NCI-H1092 treated with DMSO at 0.1 percent for 48 hours (cell line): ENCODE results near the gene SLC35F3.
"Not testable (repeated sequence)": the region's sequence is repeated elsewhere in the genome, so short reads cannot be mapped to it uniquely, and the experiment has no call there.

ENCODE experiments used
- DNase-seq: peaks from one replicate; lab custom pipeline; 2025; lab: John Stamatoyannopoulos, UW

Gene SLC35F3

GRCh38 chr1:234107416-234108021 lies 203.0 kb downstream of the SLC35F3 start:
- peak; percentile 79 for DNase-seq

DNA sequence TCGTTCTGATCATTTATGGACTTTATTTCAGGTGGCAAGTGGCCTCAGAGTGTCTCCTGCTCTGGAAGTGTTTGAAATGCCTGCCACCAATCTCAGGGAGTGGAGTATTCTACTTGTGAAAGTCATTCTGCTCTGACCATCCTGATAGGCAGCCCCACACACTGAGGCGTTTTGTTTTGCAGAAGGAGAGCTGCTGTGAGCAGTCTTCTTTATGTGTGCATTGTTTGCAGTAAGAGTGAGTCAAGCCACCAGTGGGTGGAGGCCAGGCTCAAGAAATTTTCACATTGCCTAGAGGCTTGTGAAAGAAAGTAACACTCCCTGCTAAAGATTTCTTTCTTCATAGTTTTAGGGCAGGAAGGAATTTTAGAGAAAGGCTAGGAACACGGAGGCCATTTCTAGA lies 204.4 kb downstream of the SLC35F3 start:
- DNase-seq: no peak

DNA sequence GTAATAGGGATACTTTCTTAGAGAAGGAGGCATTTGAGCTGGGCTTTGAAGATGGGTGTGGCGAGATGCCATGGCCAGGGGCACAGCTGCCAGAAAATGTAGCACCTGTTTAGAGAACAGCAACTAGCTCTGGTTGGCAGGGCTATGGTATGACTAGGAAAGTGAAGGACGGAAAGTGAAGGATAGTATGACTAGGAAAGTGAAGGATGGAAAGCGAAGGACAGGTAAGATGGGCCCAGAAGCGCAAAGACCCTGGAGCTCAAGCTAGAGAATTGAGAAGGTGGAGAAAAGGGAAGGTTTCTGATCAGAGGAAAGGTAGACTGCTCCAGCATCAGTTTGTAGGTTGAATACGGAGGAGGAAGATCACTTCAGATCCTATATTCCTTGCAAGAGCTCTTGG lies 205.4 kb downstream of the SLC35F3 start:
- no peak for DNase-seq

DNA sequence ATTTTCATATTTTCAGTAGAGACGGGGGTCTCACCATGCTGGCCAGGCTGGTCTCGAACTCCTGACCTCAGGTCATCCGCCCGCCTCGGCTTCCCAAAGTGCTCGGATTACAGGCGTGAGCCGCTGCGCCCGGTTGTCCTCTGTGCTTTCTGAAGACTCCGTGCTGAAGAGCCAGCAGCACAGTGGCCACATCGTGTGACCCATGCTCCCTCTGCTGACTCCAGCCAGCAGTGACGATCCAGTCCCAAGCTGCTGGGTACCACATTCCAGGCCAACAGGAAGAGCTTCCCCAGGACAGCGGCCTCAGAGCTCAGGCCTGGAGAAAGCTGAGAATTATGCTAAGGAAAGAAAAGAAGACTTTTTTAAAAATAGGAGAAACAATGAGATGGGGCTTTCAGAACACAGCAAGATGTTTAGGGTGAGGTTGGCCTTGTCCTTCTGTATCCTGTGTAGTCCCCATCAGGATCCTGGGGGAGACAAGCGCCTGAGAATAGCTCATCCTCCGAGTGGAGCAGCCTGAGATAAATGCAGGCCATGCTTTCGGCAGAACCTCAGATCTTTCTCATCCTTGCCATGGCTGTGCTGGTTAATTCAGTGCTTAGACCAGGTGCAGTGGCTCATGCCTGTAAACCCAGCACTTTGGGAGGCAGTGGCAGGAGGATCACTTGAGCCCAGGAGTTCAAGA lies 207.1 kb downstream of the SLC35F3 start:
- DNase-seq: peak; percentile 51

- DNase-seq: peak; percentile 78
Observed at GRCh38 chr1:234114648-234115307, 210.3 kb downstream of the SLC35F3 start.

DNA sequence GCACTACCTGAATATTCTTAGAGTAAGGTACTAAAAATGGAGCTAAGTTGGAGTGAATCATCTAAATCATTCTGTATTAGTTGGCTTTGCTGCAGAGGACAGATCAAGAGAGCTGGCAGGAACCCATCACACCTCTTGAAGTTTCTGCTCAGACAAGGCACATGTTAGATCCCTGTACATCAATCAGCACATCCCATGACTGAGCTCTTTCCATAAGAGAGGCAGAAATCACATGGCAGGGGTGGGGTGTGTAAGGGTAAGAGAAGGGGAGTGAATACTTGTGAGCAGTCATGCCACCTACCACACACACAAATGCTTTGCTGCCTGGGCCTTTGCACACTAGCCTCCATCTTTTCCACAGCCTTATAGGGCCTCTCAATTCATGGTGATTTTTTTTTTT lies 214.4 kb downstream of the SLC35F3 start:
- no peak for DNase-seq

DNA sequence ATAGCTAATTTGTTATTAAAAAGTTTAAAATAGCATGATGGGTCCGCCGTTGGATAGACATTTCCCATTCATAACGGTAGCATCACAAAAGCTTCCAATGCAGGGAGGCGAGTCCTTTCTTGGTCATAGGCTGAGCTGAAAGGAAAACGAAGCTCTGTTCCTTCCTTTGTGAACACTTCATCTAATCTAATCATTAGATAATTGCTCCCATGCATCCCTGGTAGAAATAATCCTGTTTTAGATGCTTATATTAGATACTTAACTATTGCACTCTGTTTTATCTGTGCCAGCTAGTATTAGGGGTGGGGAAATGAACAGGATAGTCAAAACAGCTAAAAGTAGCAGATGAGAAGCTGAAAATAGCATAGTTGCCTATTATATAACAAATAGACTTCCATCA lies 215.0 kb downstream of the SLC35F3 start:
- no peak for DNase-seq

GRCh38 chr1:234120327-234120944 lies 216.0 kb downstream of the SLC35F3 start:
- no peak for DNase-seq

GRCh38 chr1:234121659-234122058 lies 217.2 kb downstream of the SLC35F3 start:
- not testable (repeated sequence) for DNase-seq

DNA sequence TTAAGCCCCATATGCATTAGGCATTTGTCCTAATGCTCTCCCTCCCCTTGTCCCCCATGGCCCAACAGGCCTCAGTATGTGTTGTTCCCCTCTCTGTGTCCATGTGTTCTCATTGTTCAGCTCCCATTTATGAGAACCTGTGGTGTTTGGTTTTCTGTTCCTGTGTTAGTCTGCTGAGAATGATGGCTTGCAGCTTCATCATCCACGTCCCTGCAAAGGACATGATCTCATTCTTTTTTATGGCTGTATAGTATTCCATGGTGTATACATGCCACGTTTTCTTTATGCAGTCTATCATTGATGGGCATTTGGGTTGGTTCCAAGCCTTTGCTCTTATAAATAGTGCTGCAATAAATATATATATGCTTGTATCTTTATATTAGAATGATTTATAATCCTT lies 218.1 kb downstream of the SLC35F3 start:
- not testable (repeated sequence) for DNase-seq

- DNase-seq: no peak
Observed at GRCh38 chr1:234123867-234124266, 219.4 kb downstream of the SLC35F3 start.

GRCh38 chr1:234125283-234125682 lies 220.8 kb downstream of the SLC35F3 start:
- peak; percentile 53 for DNase-seq

GRCh38 chr1:234125714-234126113 lies 221.2 kb downstream of the SLC35F3 start:
- no peak for DNase-seq

- no peak for DNase-seq
Observed at GRCh38 chr1:234127026-234127671, 222.7 kb downstream of the SLC35F3 start.

DNA sequence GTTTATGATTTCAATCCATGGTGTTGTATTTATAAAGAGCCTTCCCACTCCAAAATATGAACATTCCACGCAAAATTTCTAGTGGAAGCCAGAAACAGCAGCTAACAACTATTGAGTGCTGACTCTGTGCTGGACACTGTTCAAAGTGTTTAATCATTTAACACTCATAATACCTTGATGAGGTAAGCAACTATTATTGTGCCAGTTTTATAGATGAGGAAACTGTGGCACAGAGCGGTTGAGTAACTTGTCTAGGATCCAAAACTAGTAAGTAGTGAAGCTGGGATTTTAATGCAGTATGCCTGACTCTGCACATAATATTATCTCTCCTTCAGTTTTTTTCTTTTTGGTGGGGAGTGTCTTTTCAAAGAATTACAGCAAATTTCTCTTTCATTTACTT lies 228.3 kb downstream of the SLC35F3 start:
- DNase-seq: no peak

DNA sequence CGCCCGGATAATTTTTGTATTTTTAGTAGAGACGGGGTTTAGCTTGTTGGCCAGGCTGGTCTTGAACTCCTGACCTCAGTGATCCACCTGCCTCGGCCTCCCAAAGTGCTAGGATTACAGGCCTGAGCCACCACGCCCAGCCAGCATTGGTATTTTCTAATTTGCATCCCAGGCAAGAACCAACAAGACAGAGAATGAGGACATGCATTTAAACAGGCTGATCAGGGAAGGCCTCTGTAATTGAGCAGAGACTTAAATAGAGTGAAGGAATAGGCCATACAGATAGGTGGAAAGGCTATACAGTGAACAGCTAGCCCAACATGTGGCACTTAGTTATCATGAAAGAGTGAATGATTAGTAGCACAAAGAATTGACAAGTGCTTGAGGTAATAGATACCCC lies 230.4 kb downstream of the SLC35F3 start:
- DNase-seq: no peak

DNA sequence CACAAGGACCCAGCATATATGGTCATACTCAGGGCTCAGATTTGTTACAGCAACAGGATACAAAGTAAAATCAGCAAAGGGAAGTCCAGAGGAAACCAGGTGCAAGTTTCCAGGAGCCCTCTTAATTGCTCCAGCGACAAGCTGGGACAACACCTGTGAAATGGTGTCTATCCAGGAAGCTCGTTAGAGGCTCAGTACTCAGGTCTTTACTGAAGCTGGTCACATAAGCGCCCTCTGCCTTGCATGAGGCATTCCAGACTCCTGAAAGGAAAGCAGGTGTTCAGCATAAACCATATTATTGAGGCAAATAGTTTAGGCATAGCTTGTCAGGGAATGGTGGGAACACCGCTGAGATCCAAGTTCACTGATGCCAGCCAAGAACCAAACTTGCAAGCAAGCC lies 231.0 kb downstream of the SLC35F3 start:
- no peak for DNase-seq

DNA sequence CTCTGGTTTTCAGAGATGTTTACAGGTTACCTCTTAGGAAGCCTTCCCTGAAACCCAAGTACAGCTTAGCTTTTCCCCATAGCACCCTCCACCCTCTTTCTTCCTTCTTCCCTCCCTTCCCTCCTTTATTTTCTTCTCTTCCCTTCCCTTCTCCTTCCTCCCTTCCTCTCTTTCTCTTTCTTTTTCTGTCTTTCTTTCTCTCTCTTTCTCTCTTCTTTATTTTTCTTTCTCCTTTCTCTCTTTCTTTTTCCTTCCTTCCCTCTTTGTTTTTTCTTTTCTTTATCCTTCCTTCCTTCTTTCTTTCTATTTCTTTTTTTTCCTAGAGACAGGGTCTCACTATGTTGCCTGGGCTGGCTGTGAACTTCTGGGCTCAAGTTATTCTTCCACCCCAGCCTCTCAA lies 231.6 kb downstream of the SLC35F3 start:
- DNase-seq: no peak

- no peak for DNase-seq
Observed at GRCh38 chr1:234139966-234140365, 235.5 kb downstream of the SLC35F3 start.

GRCh38 chr1:234140388-234140787 lies 235.9 kb downstream of the SLC35F3 start:
- no peak for DNase-seq

DNA sequence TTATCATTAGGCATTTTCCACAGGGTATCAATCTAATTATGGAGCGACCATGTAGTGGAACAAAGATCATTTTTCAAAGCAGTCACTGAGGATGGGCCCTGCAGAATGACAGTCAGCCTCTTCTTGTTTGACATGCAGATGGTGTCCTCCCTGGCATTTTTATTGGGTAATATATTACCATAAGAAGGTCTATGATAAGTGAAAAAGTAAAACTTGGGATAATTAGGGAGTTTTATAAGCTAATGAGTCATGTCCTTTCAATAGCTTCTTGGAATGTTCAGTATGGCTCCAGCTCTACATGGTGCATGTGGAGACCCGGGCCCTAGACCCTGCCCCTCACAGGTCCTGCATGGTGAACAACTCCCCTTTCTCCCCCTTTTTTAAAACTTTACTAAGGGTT lies 236.5 kb downstream of the SLC35F3 start:
- no peak for DNase-seq

- DNase-seq: no peak
Observed at GRCh38 chr1:234143681-234144080, 239.2 kb downstream of the SLC35F3 start.
